GM20431 (cell line): Measurements from ENCODE around the gene CCND1.

ENCODE experiments used
- in situ Hi-C: fragments of 300-500 bp; cut with MseI, MboI; formaldehyde crosslinking; loops from one replicate; pipeline ENCODE4 v1.15.0; 2020; ENCODE audit warnings: low sequenced_read_pairs; ENCODE audit not compliant: unreplicated experiment

Gene CCND1

GRCh38 chr11:69700278-69701140, 59.6 kb downstream of the CCND1 start:
- in situ Hi-C loops = no loop called here

GRCh38 chr11:69702239-69702691, 61.3 kb downstream of the CCND1 start:
- in situ Hi-C loops = no loop called here

DNA sequence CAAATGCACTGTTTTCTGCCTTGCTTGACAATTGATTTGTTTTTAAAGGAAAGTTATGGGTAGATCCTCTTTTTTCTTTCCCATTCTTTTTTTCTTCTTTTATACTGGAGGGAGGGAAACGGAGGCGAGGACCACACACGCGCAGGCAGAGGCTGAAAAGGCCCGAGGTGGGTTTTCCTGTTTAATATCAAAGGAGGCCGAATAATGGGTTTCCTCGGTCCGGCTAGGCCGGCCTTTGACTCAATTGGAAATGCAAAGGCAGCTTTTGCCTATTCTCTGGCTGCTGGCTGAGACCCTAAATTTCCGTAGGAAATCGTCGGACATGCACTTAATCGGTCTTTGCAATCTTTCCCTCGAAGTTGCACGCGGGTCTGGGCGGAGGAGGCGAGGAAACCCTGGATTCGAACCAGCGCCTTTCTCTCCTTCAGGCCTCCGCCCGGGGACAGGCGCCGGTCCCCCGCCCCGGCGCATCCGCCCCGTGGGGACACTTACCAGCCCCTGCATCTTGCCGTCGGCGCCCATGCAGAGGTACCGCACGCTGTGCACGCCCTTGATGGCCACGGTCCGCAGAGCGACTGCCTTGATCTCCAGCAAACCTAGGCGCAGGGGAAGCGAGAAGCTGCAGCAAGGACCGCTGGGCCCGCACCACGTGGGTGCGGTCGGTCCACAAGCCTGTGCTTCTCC, 62.0 kb downstream of the CCND1 start:
- in situ Hi-C loops = no loop called here

DNA sequence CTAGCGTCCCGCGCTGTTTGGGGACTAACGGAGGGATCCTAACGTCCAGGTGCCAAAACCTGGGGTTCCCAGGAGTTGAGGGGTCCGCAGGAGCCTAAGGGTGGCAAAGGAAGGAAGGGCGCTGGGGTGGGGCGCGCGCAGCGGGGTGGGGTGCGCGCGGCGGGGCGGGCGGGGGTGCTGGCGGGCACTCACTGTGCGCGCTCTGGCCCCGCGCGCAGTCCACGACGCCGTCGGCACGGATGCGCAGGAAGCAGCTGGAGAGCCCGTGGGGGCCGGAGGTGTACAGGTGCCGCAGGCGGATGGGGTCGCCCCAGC, 62.5 kb downstream of the CCND1 start:
- in situ Hi-C loops = no loop called here
